Measurements from ENCODE around the gene PLEKHA7. TPM values are rescaled to one million over a fixed set of nuclear protein-coding genes. Genes with fewer than 3 reads are reported as not detected.
"Not testable (repeated sequence)": the region's sequence is repeated elsewhere in the genome, so short reads cannot be mapped to it uniquely, and the experiment has no call there.

PLEKHA7 gene
- total RNA-seq, 1 donor from 2014 or later, result 37.5 TPM

GRCh38 chr11:16895306-16895705 is 118.9 kb downstream of the PLEKHA7 start:
- H3K4me3 ChIP-seq (ENCODE audit: low read depth, low read length), result no peak overlapping the region
- DNase-seq (ENCODE audit: low read depth), result peak; percentile 95
- TF ChIP-seq CTCF (conservative IDR thresholded peaks at IDR 0.05; ENCODE audit: low read depth, low read length), result no peak

GRCh38 chr11:16893456-16894066 is 120.7 kb downstream of the PLEKHA7 start:
- no peak for DNase-seq (ENCODE audit: low read depth)
- no peak for TF ChIP-seq CTCF (conservative IDR thresholded peaks at IDR 0.05; ENCODE audit: low read depth, low read length)
- no peak overlapping the region for H3K4me3 ChIP-seq (ENCODE audit: low read depth, low read length)

GRCh38 chr11:16891964-16892363 is 122.2 kb downstream of the PLEKHA7 start:
- no peak for DNase-seq (ENCODE audit: low read depth)
- no peak overlapping the region for H3K4me3 ChIP-seq (ENCODE audit: low read depth, low read length)
- TF ChIP-seq CTCF (conservative IDR thresholded peaks at IDR 0.05; ENCODE audit: low read depth, low read length), result no peak

GRCh38 chr11:16891165-16891564 is 123.0 kb downstream of the PLEKHA7 start:
- TF ChIP-seq CTCF (conservative IDR thresholded peaks at IDR 0.05; ENCODE audit: low read depth, low read length), result no peak
- DNase-seq (ENCODE audit: low read depth), result no peak
- H3K4me3 ChIP-seq (ENCODE audit: low read depth, low read length), result no peak overlapping the region

- TF ChIP-seq CTCF (conservative IDR thresholded peaks at IDR 0.05; ENCODE audit: low read depth, low read length), result no peak
- H3K4me3 ChIP-seq (ENCODE audit: low read depth, low read length), result no peak overlapping the region
- DNase-seq (ENCODE audit: low read depth), result no peak
Measured at GRCh38 chr11:16890442-16890841, 123.8 kb downstream of the PLEKHA7 start.

- no peak for TF ChIP-seq CTCF (conservative IDR thresholded peaks at IDR 0.05; ENCODE audit: low read depth, low read length)
- no peak for DNase-seq (ENCODE audit: low read depth)
- no peak overlapping the region for H3K4me3 ChIP-seq (ENCODE audit: low read depth, low read length)
Measured at GRCh38 chr11:16889905-16890304, 124.3 kb downstream of the PLEKHA7 start.

GRCh38 chr11:16889010-16889409 is 125.2 kb downstream of the PLEKHA7 start:
- not testable (repeated sequence) for DNase-seq (ENCODE audit: low read depth); H3K4me3 ChIP-seq (ENCODE audit: low read depth, low read length)

GRCh38 chr11:16887887-16888286 is 126.3 kb downstream of the PLEKHA7 start:
- not testable (repeated sequence) for H3K4me3 ChIP-seq (ENCODE audit: low read depth, low read length); DNase-seq (ENCODE audit: low read depth)
